Hepatocyte (in vitro differentiated cells): ENCODE results near the gene ZMIZ1.

Experiments
- EZH2 ChIP-seq: fragments of 200-600 bp; sonication (generic); IDR thresholded peaks from 2 replicates; pipeline ENCODE4 v1.6.1; 2016; ENCODE audit warnings: antibody characterized with exemption, mild to moderate bottlenecking, borderline replicate concordance
- TF ChIP-seq, protein P1 (sequence below): fragments of 200-600 bp; sonication (generic); IDR thresholded peaks from 2 replicates; pipeline ENCODE4 v1.5.1; 2016; ENCODE audit warnings: antibody characterized with exemption, mild to moderate bottlenecking; ENCODE audit not compliant: poor library complexity

DNA sequence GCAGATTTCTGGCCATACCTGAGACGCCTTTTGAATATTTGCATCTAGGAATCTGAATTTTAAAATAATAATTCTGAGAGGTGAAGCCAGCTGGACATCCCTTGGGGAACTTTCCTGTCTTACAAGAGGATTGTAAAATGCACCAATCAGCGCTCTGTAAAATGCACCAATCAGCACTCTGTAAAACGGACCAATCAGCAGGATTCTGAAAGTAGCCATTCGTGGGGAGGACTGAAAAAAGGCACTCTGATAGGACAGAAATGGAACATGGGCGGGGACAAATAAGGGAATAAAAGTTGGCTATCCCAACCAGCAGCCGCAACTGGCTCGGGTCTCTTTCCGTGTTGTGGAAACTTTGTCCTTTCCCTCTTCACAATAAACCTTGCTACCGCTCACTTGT is 288.4 kb downstream of the ZMIZ1 start:
- TF ChIP-seq EZH2 = no peak
- TF ChIP-seq, protein P1, sequence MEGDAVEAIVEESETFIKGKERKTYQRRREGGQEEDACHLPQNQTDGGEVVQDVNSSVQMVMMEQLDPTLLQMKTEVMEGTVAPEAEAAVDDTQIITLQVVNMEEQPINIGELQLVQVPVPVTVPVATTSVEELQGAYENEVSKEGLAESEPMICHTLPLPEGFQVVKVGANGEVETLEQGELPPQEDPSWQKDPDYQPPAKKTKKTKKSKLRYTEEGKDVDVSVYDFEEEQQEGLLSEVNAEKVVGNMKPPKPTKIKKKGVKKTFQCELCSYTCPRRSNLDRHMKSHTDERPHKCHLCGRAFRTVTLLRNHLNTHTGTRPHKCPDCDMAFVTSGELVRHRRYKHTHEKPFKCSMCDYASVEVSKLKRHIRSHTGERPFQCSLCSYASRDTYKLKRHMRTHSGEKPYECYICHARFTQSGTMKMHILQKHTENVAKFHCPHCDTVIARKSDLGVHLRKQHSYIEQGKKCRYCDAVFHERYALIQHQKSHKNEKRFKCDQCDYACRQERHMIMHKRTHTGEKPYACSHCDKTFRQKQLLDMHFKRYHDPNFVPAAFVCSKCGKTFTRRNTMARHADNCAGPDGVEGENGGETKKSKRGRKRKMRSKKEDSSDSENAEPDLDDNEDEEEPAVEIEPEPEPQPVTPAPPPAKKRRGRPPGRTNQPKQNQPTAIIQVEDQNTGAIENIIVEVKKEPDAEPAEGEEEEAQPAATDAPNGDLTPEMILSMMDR = no peak
